Thoracic aorta (tissue), 2 donors: ENCODE results near the gene COMMD2. TPM values are rescaled to one million over a fixed set of nuclear protein-coding genes. Genes with fewer than 3 reads are reported as not detected.

Source experiments
- ATAC-seq: fragments of 150-250 bp; one replicate; pipeline ENCODE4 v1.8.0; 2017; ENCODE audit warnings: low read depth; ENCODE audit not compliant: insufficient number of reproducible peaks, low FRiP score
- DNase-seq: peaks from one replicate; pipeline ENCODE4 v3.0.0-alpha.2; 2020; ENCODE audit warnings: low spot score
- H3K27ac ChIP-seq, 2 donors: fragments of 200-600 bp; sonication (generic); 1 replicate in 1 of 2; 2 replicates in 1 of 2; pipeline ENCODE4 v1.5.1; 2016; ENCODE audit warnings: mild to moderate bottlenecking in 2 of 2, moderate library complexity in 2 of 2
- H3K27me3 ChIP-seq: fragments of 200-600 bp; sonication (generic); replicated peaks from 2 replicates; pipeline ENCODE4 v1.6.0; 2016; ENCODE audit warnings: mild to moderate bottlenecking; ENCODE audit not compliant: insufficient read depth
- H3K36me3 ChIP-seq: fragments of 200-600 bp; sonication (generic); one replicate; pipeline ENCODE4 v1.5.1; 2016
- H3K4me1 ChIP-seq, 2 donors: fragments of 200-600 bp; sonication (generic); 1 replicate in 1 of 2; 2 replicates in 1 of 2; pipeline versions ENCODE4 v1.5.1 to v1.6.0; 2016; ENCODE audit warnings: low read depth in 2 of 2, mild to moderate bottlenecking in 1 of 2; ENCODE audit not compliant: control insufficient read depth in 1 of 2
- H3K4me3 ChIP-seq: fragments of 200-600 bp; sonication (generic); 2 replicates; pipeline ENCODE4 v1.5.1; 2016; ENCODE audit warnings: mild to moderate bottlenecking
- H3K9me3 ChIP-seq: fragments of 200-600 bp; sonication (generic); 2 replicates; pipeline ENCODE4 v1.5.1; 2016
- total RNA-seq, 2 donors: library from RNA; depleted of rRNA; stranded (reverse); fragments of >200 nt; gene quantifications; one replicate each; pipeline versions ENCODE4 v1.1.0 to v1.2.3, GENCODE V29; 2016
- TF ChIP-seq, protein P1 (sequence below): fragments of 200-600 bp; sonication (generic); IDR thresholded peaks from one replicate; pipeline ENCODE4 v1.5.1; 2019; ENCODE audit warnings: antibody characterized with exemption

The COMMD2 gene
- total RNA-seq: 10 to 100 TPM; 11.4 to 20.5 TPM

DNA sequence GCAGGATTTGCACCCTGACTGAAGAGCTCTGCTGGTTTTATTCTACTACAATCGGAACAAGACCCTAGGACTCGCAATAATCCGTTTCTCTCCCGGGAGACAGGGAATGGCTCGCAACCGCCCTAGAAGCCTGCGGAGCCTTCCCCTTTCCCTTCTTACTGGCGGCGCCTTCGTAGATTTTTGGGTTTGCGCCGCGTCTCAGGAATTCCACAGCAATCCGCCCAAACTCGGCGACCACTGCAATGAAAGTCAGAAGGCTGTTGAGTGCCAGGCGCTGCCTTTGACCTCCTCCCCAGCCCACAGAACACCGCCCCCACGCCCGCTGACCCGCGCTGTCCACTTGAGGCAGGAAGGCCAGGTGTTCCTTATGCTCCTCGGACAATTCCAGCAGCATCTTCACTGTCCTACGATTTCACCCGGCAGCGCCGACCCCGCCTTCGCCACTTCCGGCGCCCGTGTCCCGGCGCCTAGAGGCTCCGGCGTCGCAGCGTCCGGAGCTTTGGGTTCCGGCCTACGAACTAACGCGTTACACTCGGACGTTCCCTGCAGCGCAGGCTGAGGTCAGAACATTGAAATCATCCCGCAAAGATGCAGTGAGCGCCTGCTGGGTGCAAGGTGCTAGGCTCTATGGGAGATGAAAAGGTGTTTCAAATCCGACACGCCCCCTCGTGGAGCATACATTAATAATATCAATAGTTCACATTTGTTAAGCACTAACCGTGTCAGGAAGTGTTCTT is at the start of gene COMMD2:
Gene COMMD2 (minus strand): TSS at position 439 of the 737 bp plus-strand sequence. CDS start 45 bp downstream, at position 394.
- Histone ChIP-seq H3K9me3 (no peaks in the 10 kb centered on the region), H3K36me3 (peaks cover 3% of the 10 kb centered on the region), H3K27ac (peak within 1 kb of the TSS; percentile 58 to 72), H3K4me1 (peaks cover 9 to 22% of the 10 kb centered on the region in 2 donors), H3K27me3 (no peaks in the 10 kb centered on the region), H3K4me3 (peak within 1 kb of the TSS; percentile 96)
- TF ChIP-seq, protein P1, sequence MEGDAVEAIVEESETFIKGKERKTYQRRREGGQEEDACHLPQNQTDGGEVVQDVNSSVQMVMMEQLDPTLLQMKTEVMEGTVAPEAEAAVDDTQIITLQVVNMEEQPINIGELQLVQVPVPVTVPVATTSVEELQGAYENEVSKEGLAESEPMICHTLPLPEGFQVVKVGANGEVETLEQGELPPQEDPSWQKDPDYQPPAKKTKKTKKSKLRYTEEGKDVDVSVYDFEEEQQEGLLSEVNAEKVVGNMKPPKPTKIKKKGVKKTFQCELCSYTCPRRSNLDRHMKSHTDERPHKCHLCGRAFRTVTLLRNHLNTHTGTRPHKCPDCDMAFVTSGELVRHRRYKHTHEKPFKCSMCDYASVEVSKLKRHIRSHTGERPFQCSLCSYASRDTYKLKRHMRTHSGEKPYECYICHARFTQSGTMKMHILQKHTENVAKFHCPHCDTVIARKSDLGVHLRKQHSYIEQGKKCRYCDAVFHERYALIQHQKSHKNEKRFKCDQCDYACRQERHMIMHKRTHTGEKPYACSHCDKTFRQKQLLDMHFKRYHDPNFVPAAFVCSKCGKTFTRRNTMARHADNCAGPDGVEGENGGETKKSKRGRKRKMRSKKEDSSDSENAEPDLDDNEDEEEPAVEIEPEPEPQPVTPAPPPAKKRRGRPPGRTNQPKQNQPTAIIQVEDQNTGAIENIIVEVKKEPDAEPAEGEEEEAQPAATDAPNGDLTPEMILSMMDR: peak; percentile 25
- ATAC-seq: peak; percentile 50
- DNase-seq: peak; percentile 9

DNA sequence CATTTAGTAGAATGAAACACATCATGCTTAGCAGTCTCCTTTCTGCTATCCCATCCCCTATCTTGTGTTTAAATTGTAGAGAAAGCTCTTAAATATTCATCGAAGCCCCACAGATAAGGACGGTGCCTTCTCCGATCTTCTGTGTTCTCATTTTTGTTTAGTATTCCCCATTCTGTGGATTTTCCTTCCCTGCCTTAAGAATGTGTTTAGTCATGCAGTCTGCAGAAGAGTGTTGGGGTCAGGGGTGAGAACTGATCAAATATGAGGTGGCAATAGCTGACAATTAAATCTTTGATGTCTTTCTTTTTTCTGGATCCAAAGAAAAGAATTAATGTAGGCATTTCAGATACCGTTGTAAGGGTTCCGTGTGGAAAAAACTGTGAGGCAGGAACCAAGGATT is 49.4 kb upstream of the COMMD2 start:
- H3K36me3 ChIP-seq: no peaks in the 10 kb centered on the region
- ATAC-seq: no peak

DNA sequence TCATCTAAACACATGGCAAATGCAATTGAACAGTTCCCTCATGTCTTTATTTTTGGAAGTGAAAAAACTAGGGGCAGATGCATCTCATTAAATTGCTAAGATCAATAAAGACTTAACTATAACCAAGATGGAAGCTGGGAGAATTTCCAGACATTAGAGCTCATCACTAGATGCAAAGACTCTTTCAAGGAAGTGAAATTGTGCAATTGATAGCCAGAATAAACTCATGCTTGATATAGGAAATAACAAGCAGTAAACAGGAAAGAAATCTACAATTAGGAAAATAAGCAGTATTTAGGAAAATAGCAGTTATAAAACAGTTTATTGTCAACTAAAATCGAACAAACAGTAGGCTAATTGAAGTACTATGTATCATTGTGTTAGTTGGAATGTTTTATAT is 48.9 kb upstream of the COMMD2 start:
- no peaks in the 10 kb centered on the region for H3K4me1 ChIP-seq
- H3K27me3 ChIP-seq: no peaks in the 10 kb centered on the region
- no peak overlapping the region for H3K4me3 ChIP-seq
- H3K36me3 ChIP-seq: no peaks in the 10 kb centered on the region
- no peak overlapping the region for H3K27ac ChIP-seq
- ATAC-seq (no peak), DNase-seq (no peak)
- no peaks in the 10 kb centered on the region for H3K9me3 ChIP-seq
- TF ChIP-seq, protein P1: no peak

More for the DNA sequence above, 49.4 kb upstream of the COMMD2 start:
- Histone ChIP-seq H3K9me3 (no peaks in the 10 kb centered on the region), H3K27me3 (no peaks in the 10 kb centered on the region), H3K27ac (no peak overlapping the region), H3K4me1 (no peaks in the 10 kb centered on the region), H3K4me3 (no peak overlapping the region)
- no peak for DNase-seq
- TF ChIP-seq, protein P1: no peak

DNA sequence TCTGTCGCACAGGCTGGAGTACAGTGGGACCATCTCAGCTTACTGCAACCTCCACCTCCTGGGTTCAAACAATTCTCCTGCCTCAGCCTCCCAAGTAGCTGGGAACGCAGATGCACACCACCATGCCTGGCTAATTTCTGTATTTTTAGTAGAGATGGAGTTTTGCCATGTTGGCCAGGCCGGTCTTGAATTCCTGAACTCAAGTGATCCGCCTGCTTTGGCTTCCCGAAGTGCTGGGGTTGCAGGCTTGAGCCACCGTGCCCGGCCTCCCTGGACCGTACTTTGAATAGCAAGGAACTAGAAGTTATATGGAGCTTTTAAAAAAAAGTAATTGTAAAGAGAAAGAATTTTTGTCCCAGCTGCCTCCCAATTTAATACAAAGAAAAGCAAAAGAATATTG is 48.4 kb upstream of the COMMD2 start:
- H3K4me1 ChIP-seq: no peaks in the 10 kb centered on the region
- H3K27me3 ChIP-seq: no peaks in the 10 kb centered on the region
- no peak for DNase-seq
- no peaks in the 10 kb centered on the region for H3K9me3 ChIP-seq
- H3K36me3 ChIP-seq: no peaks in the 10 kb centered on the region
- no peak overlapping the region for H3K4me3 ChIP-seq
- TF ChIP-seq, protein P1: no peak
- no peak for ATAC-seq
- no peak overlapping the region for H3K27ac ChIP-seq

DNA sequence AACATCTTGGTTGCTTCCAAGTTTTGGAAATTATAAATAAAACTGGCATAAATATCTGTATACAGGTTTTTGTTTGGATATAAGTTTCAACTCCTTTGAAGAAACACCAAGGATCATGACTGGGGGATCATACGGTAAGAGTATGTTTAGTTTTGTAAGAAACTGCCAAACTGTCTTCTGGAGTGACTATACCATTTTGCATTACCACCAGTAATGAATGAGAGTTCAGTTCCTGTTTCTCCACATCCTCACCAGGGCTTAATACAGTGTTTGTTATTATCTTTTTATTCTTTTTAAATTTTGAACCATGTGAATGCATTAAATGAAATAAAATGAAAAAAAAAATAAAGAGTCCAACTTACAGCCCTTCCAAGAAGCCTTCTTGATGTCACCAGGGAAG is 43.7 kb upstream of the COMMD2 start:
- Histone ChIP-seq H3K27ac (no peak overlapping the region), H3K9me3 (no peaks in the 10 kb centered on the region), H3K4me3 (no peak overlapping the region), H3K27me3 (no peaks in the 10 kb centered on the region), H3K36me3 (no peaks in the 10 kb centered on the region), H3K4me1 (no peaks in the 10 kb centered on the region)
- TF ChIP-seq, protein P1: no peak
- DNase-seq (no peak), ATAC-seq (no peak)
